Measurements from ENCODE around the gene CTSZ.

Gene CTSZ

DNA sequence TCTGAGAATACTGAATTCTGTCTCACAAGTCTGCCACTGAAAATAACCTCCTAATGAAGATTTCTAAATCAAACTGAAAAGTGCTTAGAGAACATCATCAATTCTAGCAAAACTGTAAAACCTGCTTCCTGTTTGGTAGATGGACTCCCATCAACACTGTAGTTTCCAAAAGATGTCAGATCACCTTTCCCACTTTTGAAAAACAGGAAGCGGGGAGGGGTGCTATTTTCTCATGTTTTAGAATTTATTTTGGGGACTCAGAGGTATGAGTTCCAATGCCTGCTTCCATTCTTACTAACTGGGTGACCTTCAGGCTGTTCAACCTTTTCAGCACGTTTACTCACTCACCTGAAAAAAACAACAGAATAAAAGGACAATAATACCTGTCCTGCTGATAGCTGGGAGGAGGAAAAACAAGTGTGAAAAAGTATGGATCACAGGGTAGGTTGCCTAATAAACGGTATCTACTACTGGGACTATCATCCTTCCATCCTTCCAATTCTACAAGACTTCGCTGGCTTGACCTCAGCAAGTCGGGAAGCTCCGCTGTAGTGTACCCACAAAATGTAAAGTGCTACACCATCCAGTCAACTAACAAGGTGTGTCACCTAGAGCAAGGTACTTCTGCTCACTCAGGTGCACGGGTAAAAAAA is 24.0 kb upstream of the CTSZ start:
- no peak for DNase-seq (ENCODE audit: low read depth)
- Histone ChIP-seq H3K9ac (ENCODE audit: low read length) (peak overlapping the region; percentile 96), H3K9me3 (ENCODE audit: control insufficient read depth, low read length) (no peaks in the 10 kb centered on the region), H3K4me3 (ENCODE audit: low read length) (peak overlapping the region; percentile 97), H3K4me1 (ENCODE audit: control insufficient read depth, insufficient read depth, low read length) (peaks cover 54% of the 10 kb centered on the region), H3K27me3 (replicated peaks; ENCODE audit: control insufficient read depth, insufficient read depth, low read length) (no peaks in the 10 kb centered on the region), H3K36me3 (ENCODE audit: control insufficient read depth, insufficient read depth, low read length, severe bottlenecking) (peaks cover 71% of the 10 kb centered on the region)

DNA sequence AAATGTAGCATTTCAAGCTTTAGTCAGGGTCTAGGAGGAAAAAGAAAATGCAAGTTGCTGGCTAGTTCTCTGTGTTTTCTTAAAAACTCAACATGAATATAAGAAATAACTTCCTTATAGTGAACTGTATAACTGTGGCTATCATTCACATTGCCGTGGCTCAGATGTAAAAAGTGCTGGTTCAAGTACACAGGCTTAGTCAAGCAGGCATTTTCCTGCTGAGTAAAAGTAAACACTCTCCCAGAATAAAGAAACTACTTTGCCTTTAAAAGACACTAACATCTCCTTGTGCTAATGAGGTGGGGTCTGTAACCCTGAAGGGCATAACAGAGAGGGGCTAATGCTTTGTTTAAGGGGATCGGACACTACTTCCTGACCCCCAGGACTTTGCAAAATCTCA is 21.8 kb upstream of the CTSZ start:
- H3K9ac ChIP-seq (ENCODE audit: low read length) = peak overlapping the region; percentile 62

GRCh38 chr20:59027741-59028320 is 20.8 kb upstream of the CTSZ start:
- peak; percentile 55 for DNase-seq (ENCODE audit: low read depth)
- Histone ChIP-seq H3K9ac (ENCODE audit: low read length) (peak overlapping the region; percentile 62), H3K4me3 (ENCODE audit: low read length) (peak overlapping the region; percentile 68), H3K36me3 (ENCODE audit: control insufficient read depth, insufficient read depth, low read length, severe bottlenecking) (peaks cover 77% of the 10 kb centered on the region), H3K4me1 (ENCODE audit: control insufficient read depth, insufficient read depth, low read length) (peaks cover 47% of the 10 kb centered on the region), H3K9me3 (ENCODE audit: control insufficient read depth, low read length) (no peaks in the 10 kb centered on the region), H3K27me3 (replicated peaks; ENCODE audit: control insufficient read depth, insufficient read depth, low read length) (no peaks in the 10 kb centered on the region)

More for the DNA sequence above, 21.8 kb upstream of the CTSZ start:
- Histone ChIP-seq H3K4me3 (ENCODE audit: low read length) (peak overlapping the region; percentile 68), H3K4me1 (ENCODE audit: control insufficient read depth, insufficient read depth, low read length) (peaks cover 54% of the 10 kb centered on the region), H3K36me3 (ENCODE audit: control insufficient read depth, insufficient read depth, low read length, severe bottlenecking) (peaks cover 71% of the 10 kb centered on the region), H3K27me3 (replicated peaks; ENCODE audit: control insufficient read depth, insufficient read depth, low read length) (no peaks in the 10 kb centered on the region), H3K9me3 (ENCODE audit: control insufficient read depth, low read length) (no peaks in the 10 kb centered on the region)
- DNase-seq (ENCODE audit: low read depth) = peak; percentile 28

DNA sequence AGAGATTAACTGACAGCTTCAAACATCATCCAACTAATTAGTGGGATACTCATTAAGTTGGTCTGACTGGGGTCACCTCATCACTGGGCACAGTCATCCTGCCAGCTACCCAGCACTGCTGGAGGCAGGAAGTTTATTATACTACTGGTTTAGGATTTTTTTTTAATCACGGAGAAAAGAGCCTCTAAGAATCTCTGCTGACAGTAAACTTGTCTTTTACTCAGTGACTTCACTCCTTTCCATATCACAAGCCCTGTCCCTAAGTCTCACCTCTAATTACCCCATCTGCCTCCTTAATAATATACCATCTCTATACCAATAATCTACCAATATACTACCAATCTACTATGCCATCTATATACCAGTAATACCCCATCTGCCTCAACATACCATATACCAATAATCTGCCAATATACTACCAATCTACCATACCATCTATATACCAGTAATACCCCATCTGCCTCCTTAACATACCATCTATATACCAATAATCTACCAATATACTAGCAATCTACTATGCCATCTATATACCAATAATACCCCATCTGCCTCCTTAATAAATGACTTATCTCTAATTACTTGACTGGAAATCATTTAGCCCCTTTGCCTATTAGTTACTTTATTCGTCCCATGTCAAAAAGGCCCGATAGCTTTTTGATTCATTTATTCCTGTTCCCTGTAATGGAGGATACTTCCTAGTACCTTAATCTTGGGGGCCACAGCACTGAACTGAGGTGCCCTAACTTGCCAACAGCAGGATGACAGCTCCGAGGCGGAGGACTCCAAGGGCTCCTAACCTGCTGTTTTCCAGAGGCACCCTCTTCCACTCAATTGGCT is 20.1 kb upstream of the CTSZ start:
- H3K4me1 ChIP-seq (ENCODE audit: control insufficient read depth, insufficient read depth, low read length) = peaks cover 45% of the 10 kb centered on the region
- peaks cover 84% of the 10 kb centered on the region for H3K36me3 ChIP-seq (ENCODE audit: control insufficient read depth, insufficient read depth, low read length, severe bottlenecking)
- no peaks in the 10 kb centered on the region for H3K27me3 ChIP-seq (replicated peaks; ENCODE audit: control insufficient read depth, insufficient read depth, low read length)

DNA sequence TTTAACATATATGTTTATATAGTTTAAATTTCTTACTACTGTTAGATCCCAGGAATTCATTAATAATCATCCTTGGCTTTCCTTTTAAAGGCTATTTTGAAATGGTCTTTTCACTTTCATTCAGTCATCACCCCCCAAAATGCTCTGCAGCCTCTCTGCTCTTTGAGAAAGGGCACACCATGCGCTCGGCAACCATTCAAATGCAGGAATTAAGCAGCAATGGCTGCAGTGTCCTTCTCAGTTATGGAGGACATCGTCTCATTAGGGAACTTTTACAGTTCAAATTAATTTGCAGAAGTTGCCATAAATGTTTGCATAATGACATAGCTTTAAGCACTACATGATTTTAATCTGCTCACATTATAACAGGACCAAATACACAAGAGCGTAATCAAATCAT is 18.5 kb upstream of the CTSZ start:
- Histone ChIP-seq H3K4me1 (ENCODE audit: control insufficient read depth, insufficient read depth, low read length) (peaks cover 42% of the 10 kb centered on the region), H3K4me3 (ENCODE audit: low read length) (no peak overlapping the region), H3K27me3 (replicated peaks; ENCODE audit: control insufficient read depth, insufficient read depth, low read length) (no peaks in the 10 kb centered on the region), H3K36me3 (ENCODE audit: control insufficient read depth, insufficient read depth, low read length, severe bottlenecking) (peaks cover 84% of the 10 kb centered on the region), H3K9me3 (ENCODE audit: control insufficient read depth, low read length) (no peaks in the 10 kb centered on the region), H3K9ac (ENCODE audit: low read length) (no peak overlapping the region)
- no peak for DNase-seq (ENCODE audit: low read depth)

More for the DNA sequence above, 20.1 kb upstream of the CTSZ start:
- no peaks in the 10 kb centered on the region for H3K9me3 ChIP-seq (ENCODE audit: control insufficient read depth, low read length)
- DNase-seq (ENCODE audit: low read depth) = no peak
- no peak overlapping the region for H3K9ac ChIP-seq (ENCODE audit: low read length)
- H3K4me3 ChIP-seq (ENCODE audit: low read length) = peak overlapping the region; percentile 68

DNA sequence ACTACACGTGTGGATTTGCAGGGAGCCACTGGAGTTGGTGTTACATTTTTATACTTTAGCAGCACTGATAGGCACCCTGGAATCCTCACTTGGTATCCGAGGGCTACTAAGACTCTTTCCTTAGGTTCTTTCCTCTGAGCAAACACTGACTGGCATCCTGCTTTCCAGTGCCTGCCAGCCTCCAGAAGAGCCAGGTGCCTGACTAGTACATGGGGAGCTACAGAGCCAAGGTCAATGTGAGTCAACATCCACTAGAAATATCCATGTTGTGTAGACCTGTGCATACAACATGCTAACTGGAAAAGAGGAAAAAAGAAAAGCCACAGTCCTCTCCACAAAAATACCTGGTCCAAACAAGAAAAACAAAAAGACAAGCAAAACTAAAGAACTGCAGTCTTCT is 18.0 kb upstream of the CTSZ start:
- no peak for DNase-seq (ENCODE audit: low read depth)
- no peaks in the 10 kb centered on the region for H3K27me3 ChIP-seq (replicated peaks; ENCODE audit: control insufficient read depth, insufficient read depth, low read length)
- peaks cover 80% of the 10 kb centered on the region for H3K36me3 ChIP-seq (ENCODE audit: control insufficient read depth, insufficient read depth, low read length, severe bottlenecking)
- no peak overlapping the region for H3K4me3 ChIP-seq (ENCODE audit: low read length)
- no peak overlapping the region for H3K9ac ChIP-seq (ENCODE audit: low read length)
- H3K4me1 ChIP-seq (ENCODE audit: control insufficient read depth, insufficient read depth, low read length) = peaks cover 37% of the 10 kb centered on the region
- no peaks in the 10 kb centered on the region for H3K9me3 ChIP-seq (ENCODE audit: control insufficient read depth, low read length)

- Histone ChIP-seq H3K27me3 (replicated peaks; ENCODE audit: control insufficient read depth, insufficient read depth, low read length) (no peaks in the 10 kb centered on the region), H3K4me3 (ENCODE audit: low read length) (no peak overlapping the region), H3K9ac (ENCODE audit: low read length) (no peak overlapping the region), H3K36me3 (ENCODE audit: control insufficient read depth, insufficient read depth, low read length, severe bottlenecking) (peaks cover 71% of the 10 kb centered on the region), H3K4me1 (ENCODE audit: control insufficient read depth, insufficient read depth, low read length) (peaks cover 28% of the 10 kb centered on the region), H3K9me3 (ENCODE audit: control insufficient read depth, low read length) (no peaks in the 10 kb centered on the region)
- DNase-seq (ENCODE audit: low read depth) = no peak
These were observed 17.1 kb upstream of the CTSZ start for GRCh38 chr20:59024111-59024530.

DNA sequence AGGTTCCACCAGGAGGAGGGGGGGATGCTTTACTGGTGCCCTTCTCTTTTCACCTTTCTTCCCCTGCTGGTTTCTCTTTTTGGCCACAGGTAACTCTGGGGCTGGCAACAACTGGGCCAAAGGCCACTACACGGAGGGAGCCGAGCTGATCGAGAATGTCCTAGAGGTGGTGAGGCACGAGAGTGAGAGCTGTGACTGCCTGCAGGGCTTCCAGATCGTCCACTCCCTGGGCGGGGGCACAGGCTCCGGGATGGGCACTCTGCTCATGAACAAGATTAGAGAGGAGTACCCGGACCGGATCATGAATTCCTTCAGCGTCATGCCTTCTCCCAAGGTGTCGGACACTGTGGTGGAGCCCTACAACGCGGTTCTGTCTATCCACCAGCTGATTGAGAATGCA is 16.6 kb upstream of the CTSZ start:
- no peak for DNase-seq (ENCODE audit: low read depth)
- no peak overlapping the region for H3K9ac ChIP-seq (ENCODE audit: low read length)
- peaks cover 65% of the 10 kb centered on the region for H3K36me3 ChIP-seq (ENCODE audit: control insufficient read depth, insufficient read depth, low read length, severe bottlenecking)
- H3K4me1 ChIP-seq (ENCODE audit: control insufficient read depth, insufficient read depth, low read length) = peaks cover 23% of the 10 kb centered on the region
- no peaks in the 10 kb centered on the region for H3K27me3 ChIP-seq (replicated peaks; ENCODE audit: control insufficient read depth, insufficient read depth, low read length)
- H3K4me3 ChIP-seq (ENCODE audit: low read length) = no peak overlapping the region
- H3K9me3 ChIP-seq (ENCODE audit: control insufficient read depth, low read length) = no peaks in the 10 kb centered on the region

GRCh38 chr20:59022754-59023153 is 15.7 kb upstream of the CTSZ start:
- Histone ChIP-seq H3K36me3 (ENCODE audit: control insufficient read depth, insufficient read depth, low read length, severe bottlenecking) (peaks cover 58% of the 10 kb centered on the region), H3K27me3 (replicated peaks; ENCODE audit: control insufficient read depth, insufficient read depth, low read length) (no peaks in the 10 kb centered on the region), H3K9ac (ENCODE audit: low read length) (no peak overlapping the region), H3K9me3 (ENCODE audit: control insufficient read depth, low read length) (no peaks in the 10 kb centered on the region), H3K4me1 (ENCODE audit: control insufficient read depth, insufficient read depth, low read length) (peaks cover 14% of the 10 kb centered on the region), H3K4me3 (ENCODE audit: low read length) (no peak overlapping the region)
- DNase-seq (ENCODE audit: low read depth) = no peak

- peak; percentile 39 for DNase-seq (ENCODE audit: low read depth)
- H3K27me3 ChIP-seq (replicated peaks; ENCODE audit: control insufficient read depth, insufficient read depth, low read length) = no peaks in the 10 kb centered on the region
- peaks cover 9% of the 10 kb centered on the region for H3K4me1 ChIP-seq (ENCODE audit: control insufficient read depth, insufficient read depth, low read length)
- H3K4me3 ChIP-seq (ENCODE audit: low read length) = no peak overlapping the region
- H3K36me3 ChIP-seq (ENCODE audit: control insufficient read depth, insufficient read depth, low read length, severe bottlenecking) = peaks cover 41% of the 10 kb centered on the region
- H3K9ac ChIP-seq (ENCODE audit: low read length) = no peak overlapping the region
- H3K9me3 ChIP-seq (ENCODE audit: control insufficient read depth, low read length) = no peaks in the 10 kb centered on the region
These were observed 14.0 kb upstream of the CTSZ start for GRCh38 chr20:59020938-59021551.

DNA sequence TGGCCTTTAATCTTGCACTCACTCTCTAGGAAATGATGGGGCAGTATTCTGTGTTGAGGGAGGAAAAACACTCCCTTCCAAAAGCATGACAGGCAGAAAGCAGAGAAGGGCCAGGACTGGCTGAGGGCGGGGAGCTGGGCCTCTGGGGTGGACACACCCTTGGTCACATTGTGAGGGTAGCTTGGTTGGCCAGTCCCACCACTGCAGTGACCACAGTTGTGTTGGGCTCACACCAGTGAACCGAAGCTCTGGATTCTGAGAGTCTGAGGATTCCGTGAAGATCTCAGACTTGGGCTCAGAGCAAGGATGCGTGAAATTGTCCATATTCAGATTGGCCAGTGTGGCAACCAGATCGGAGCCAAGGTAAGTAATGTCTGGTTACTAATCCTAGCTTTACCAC is 12.2 kb upstream of the CTSZ start, which contains the start of gene TUBB1:
TSS of gene TUBB1 (plus strand) at position 213 of the 400 bp plus-strand sequence. CDS start at position 307, 94 bp downstream.
- DNase-seq (ENCODE audit: low read depth) = no peak
- no peaks in the 10 kb centered on the region for H3K27me3 ChIP-seq (replicated peaks; ENCODE audit: control insufficient read depth, insufficient read depth, low read length)
- H3K4me1 ChIP-seq (ENCODE audit: control insufficient read depth, insufficient read depth, low read length) = peaks cover 9% of the 10 kb centered on the region
- peaks cover 23% of the 10 kb centered on the region for H3K36me3 ChIP-seq (ENCODE audit: control insufficient read depth, insufficient read depth, low read length, severe bottlenecking)
- H3K4me3 ChIP-seq (ENCODE audit: low read length) = no peak within 1 kb of the TSS
- no peak within 1 kb of the TSS for H3K9ac ChIP-seq (ENCODE audit: low read length)
- no peaks in the 10 kb centered on the region for H3K9me3 ChIP-seq (ENCODE audit: control insufficient read depth, low read length)
